SIG-M5 treated with dmso at 0.1 percent for 504 hours (cell line): ENCODE data around the gene ATP8A1.
A peak's percentile ranks its signal among the peaks of the same experiment; 100 is the strongest.
"Not testable (repeated sequence)": the region's sequence is repeated elsewhere in the genome, so short reads cannot be mapped to it uniquely, and the experiment has no call there.

ENCODE experiments used
- DNase-seq: peaks from one replicate; lab custom pipeline; 2025; ENCODE audit not compliant: unreplicated experiment; lab: John Stamatoyannopoulos, UW

Gene ATP8A1

GRCh38 chr4:42377497-42377896, 279.4 kb downstream of the ATP8A1 start:
- no peak for DNase-seq

- not testable (repeated sequence) for DNase-seq
Measured at GRCh38 chr4:42372303-42372702, 284.6 kb downstream of the ATP8A1 start.

- DNase-seq = peak; percentile 23
Measured at GRCh38 chr4:42371305-42372252, 285.3 kb downstream of the ATP8A1 start.

- DNase-seq = no peak
Measured at GRCh38 chr4:42369489-42369888, 287.4 kb downstream of the ATP8A1 start.

- DNase-seq = no peak
Measured at GRCh38 chr4:42366959-42367358, 289.9 kb downstream of the ATP8A1 start.

GRCh38 chr4:42364266-42365053, 292.4 kb downstream of the ATP8A1 start:
- DNase-seq = no peak

- no peak for DNase-seq
Measured at GRCh38 chr4:42363614-42364013, 293.3 kb downstream of the ATP8A1 start.

- DNase-seq = no peak
Measured at GRCh38 chr4:42362591-42362990, 294.3 kb downstream of the ATP8A1 start.

- no peak for DNase-seq
Measured at GRCh38 chr4:42361456-42361855, 295.4 kb downstream of the ATP8A1 start.

GRCh38 chr4:42360256-42360669, 296.6 kb downstream of the ATP8A1 start:
- DNase-seq = no peak

- DNase-seq = no peak
Measured at GRCh38 chr4:42359711-42360110, 297.2 kb downstream of the ATP8A1 start.
